Left kidney (tissue), 2 donors: Measurements from ENCODE around the gene RPL10. TPM values are rescaled to one million over a fixed set of nuclear protein-coding genes. Genes with fewer than 3 reads are reported as not detected.
"Not testable (repeated sequence)": the region's sequence is repeated elsewhere in the genome, so short reads cannot be mapped to it uniquely, and the experiment has no call there.

Experiments used
- DNase-seq: peaks from one replicate; pipeline ENCODE4 v3.0.0-alpha.2; 2013
- polyA plus RNA-seq: library from polyadenylated mRNA; unstranded; fragments of 120-200 nt; gene quantifications from one replicate; pipeline ENCODE4 v1.2.1, GENCODE V29; 2013; ENCODE audit not compliant: insufficient read length

RPL10 gene
- polyA plus RNA-seq, 1 donor: 2,735 TPM

- DNase-seq: peak; percentile 62
Observed at GRCh38 chrX:154373340-154374306, 24.6 kb upstream of the RPL10 start.

GRCh38 chrX:154374313-154375155, 23.6 kb upstream of the RPL10 start, which contains the start of gene FLNA:
FLNA (minus strand) TSS chrX:154374634; CDS start chrX:154371245, 3,389 bp downstream.
- peak; percentile 8 for DNase-seq

- DNase-seq: no peak
Observed at GRCh38 chrX:154375156-154375504, 23.0 kb upstream of the RPL10 start.

DNA sequence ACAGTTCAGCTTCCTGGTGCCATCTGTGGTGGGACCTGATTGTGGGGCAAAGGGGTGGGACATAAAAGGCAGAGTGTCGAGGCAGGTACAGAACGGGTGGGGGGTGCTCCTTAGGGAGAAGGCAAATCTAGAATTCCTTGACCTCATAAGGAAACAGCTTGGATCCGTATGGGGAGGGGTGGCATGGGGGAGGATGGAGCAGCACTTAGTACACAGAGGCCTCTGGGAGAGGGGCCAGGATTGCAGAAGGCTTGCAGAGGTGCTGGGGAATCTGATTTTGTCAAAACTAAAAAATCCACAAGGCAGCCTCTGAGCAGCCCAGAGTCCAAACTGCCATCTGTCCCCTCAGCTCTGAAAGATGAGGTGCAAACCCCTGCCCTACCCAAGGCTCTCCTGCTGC, 21.4 kb upstream of the RPL10 start:
- DNase-seq: no peak

GRCh38 chrX:154378059-154378798, 19.9 kb upstream of the RPL10 start:
- DNase-seq: no peak

GRCh38 chrX:154378799-154379568, 19.2 kb upstream of the RPL10 start, which contains the start of gene EMD:
EMD (plus strand) TSS chrX:154379295; CDS start chrX:154379485, 190 bp downstream.
- peak; percentile 93 for DNase-seq

- no peak for DNase-seq
Observed at GRCh38 chrX:154379569-154379951, 18.6 kb upstream of the RPL10 start.

GRCh38 chrX:154380153-154380552, 18.0 kb upstream of the RPL10 start:
- no peak for DNase-seq

DNA sequence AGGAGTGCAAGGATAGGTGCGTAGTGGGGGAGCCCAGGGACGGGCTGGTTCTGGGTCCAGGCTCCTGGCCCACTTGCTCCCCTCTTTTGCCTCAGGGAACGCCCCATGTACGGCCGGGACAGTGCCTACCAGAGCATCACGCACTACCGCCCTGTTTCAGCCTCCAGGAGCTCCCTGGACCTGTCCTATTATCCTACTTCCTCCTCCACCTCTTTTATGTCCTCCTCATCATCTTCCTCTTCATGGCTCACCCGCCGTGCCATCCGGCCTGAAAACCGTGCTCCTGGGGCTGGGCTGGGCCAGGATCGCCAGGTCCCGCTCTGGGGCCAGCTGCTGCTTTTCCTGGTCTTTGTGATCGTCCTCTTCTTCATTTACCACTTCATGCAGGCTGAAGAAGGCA, 17.4 kb upstream of the RPL10 start:
- DNase-seq: no peak

- DNase-seq: no peak
Observed at GRCh38 chrX:154381271-154381670, 16.9 kb upstream of the RPL10 start.

- no peak for DNase-seq
Observed at GRCh38 chrX:154382483-154383069, 15.6 kb upstream of the RPL10 start.

DNA sequence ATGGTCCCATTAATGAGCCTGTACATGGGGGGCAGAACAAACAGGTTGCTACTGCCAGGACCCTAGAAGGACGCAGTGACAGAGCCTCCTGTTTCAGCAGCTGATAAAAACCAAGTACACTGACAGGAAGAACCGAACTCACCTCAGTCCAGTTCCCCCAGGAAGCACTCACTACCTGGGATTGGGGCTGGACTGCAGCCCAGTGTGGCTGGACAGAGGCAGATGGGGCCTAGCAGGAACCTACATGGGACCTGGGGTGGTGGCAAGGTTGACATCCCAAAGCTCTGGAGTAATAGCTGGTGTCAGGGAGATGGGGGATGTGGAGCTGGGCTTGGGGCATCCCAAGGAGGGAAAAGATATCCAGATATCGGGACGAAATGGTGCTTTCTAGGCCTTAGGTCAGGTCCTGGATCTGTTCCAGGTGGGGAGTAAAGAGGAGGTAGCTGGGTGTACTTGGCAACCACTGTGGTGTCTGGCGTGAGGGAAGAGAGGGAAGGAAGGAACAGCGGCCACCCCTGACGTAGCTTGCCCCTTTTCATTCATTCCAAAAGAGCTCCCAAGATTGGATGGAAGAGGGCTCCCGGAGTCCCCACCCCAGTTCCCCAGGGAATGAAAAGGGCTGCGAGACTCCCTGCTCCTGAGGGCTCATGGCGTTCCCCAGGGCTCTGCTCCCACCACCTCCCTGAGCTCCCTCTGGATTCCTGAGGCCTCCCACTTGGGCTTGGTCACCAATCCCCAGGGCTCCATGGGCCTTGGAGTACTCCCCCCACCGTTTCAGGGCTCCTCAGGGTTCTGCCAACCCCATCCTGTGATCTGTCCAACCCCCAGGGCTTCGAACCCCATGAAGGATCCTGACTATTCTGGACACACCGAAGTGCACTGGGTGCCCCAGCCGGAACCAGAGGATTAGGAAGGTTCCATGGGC, 14.6 kb upstream of the RPL10 start:
- no peak for DNase-seq

DNA sequence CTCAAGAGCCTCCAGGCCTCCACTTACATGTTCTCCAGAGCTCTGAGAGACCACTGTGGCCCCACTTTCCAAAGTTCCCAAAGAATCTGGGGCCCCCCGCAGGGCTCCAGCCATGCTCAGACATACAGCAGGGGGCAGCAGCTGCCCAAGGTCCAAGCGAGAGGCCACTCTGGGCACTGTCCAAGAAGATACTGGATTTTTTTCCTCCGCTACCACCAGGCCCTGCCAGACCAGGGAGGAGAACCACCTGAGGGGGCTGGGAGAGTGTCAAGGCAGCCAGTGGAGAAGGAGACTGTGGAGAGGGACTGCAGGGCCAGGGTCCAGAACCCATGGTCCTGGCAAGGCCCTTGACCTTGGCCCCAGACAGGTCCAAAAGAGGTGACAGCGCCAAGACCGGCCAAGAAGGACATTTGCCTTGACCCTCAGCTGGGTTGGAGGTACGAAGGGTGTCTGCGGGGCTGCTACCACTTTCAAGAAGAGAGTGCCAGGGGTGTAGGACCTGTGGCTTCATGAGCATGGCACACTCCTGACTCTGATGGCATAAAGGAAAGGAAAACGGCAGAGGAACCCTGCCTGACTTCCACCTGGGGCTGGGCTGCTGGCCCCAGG, 13.8 kb upstream of the RPL10 start:
- DNase-seq: no peak

GRCh38 chrX:154388094-154388493, 10.1 kb upstream of the RPL10 start:
- not testable (repeated sequence) for DNase-seq

- DNase-seq: not testable (repeated sequence)
Observed at GRCh38 chrX:154388649-154389048, 9.5 kb upstream of the RPL10 start.

DNA sequence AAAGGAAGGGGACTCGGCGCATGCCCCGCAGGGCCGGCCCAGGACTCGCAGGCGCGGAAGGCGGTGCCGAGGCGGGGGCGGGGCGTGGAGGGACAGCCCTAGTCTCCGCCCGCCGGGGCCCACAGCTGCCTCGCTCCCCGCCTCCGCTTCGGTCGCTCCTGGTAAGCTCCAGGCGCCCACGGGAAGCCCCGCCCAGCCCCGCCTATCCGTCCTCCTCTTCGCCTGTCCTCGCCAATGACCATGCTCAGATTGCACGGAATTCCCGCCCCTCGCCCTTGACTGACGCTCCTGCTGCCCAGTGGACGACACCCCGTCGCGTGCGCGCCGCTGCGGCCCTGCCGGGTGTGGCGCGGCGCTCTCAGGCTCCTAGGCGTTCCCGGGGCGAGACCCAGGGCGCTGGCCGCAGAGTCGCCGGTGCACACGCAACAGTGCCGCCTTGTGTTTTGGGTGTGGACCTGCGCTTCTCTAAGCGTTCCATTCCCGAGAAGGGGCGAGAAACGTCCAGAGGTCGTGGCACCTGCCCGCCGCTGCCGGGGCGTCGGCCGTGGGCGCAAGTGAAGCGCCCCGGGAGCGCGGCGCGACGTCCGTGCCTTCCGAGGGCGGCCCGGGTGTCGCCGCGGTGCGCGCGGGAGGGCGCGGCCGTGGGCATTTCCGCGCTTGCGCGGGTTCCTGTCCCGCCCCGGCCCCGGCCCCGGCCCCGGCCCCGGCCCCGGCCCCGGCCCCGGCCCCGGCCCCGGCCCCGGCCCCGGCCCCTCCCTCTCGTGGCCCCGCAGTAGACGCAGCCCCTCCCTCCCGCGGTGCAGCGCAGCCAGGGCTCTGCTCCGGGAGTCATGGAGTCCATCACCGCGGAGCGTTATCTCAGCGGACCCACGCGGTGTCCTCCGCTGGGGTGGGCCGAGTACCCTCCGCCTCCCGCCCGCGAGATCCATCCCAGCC, 8.1 kb upstream of the RPL10 start:
- not testable (repeated sequence) for DNase-seq

DNA sequence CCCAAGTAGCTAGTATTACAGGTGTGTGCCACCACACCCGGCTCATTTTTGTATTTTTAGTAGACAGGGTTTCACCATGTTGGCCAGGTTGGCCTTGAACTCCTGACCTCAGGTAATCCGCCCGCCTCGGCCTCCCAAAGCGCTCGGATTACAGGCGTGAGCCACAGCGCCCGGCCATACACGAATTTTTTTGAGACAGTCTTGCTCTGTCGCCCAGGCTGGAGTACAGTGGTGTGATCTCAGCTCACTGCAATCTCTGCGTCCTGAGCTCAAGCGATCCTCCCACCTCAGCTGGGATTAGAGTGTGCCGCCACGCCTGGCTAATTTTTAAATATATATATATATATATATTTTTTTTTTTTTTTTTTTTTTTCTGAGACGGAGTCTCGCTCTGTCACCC, 1.8 kb upstream of the RPL10 start:
- DNase-seq: not testable (repeated sequence)
